HepG2 (cell line): ENCODE data around the gene TCF7L2. TPM values are rescaled to one million over a fixed set of nuclear protein-coding genes. Genes with fewer than 3 reads are reported as not detected.

Experiments used
- ASH2L ChIP-seq: fragments of 300-600, 200-600 bp; sonication (generic); IDR thresholded peaks from 2 replicates; pipeline ENCODE4 v1.7.0; 2017; ENCODE audit warnings: low read depth, mild to moderate bottlenecking, moderate library complexity, mixed read lengths, low read length; ENCODE audit not compliant: insufficient read length
- BORCS8-MEF2B ChIP-seq: sonication (generic); formaldehyde crosslinking; IDR thresholded peaks from 2 replicates; pipeline ENCODE4 v1.8.0; 2022; ENCODE audit warnings: mild to moderate bottlenecking, missing genetic modification reagents
- CEBPB ChIP-seq: IDR thresholded peaks from 2 replicates; pipeline ENCODE4 v1.6.1; 2011; ENCODE audit warnings: low read depth, low read length, improper control_type of control experiment, borderline replicate concordance
- CREB1 ChIP-seq, 2 experiments: fragments of 450-650 bp in 1 of 2; IDR thresholded peaks; 2 replicates each; pipeline ENCODE4 v1.6.1; 2016 to 2017; ENCODE audit warnings: control low read depth in 1 of 2, mild to moderate bottlenecking in 1 of 2, missing compliant biosample characterization in 1 of 2, missing genetic modification characterization in 1 of 2
- FOXA3 ChIP-seq: IDR thresholded peaks from 2 replicates; pipeline ENCODE4 v1.6.1; 2016; ENCODE audit warnings: missing genetic modification reagents, missing compliant biosample characterization
- GABPB1 ChIP-seq: IDR thresholded peaks from 2 replicates; pipeline ENCODE4 v1.6.1; 2016; ENCODE audit warnings: mild to moderate bottlenecking, missing genetic modification reagents, moderate library complexity, missing compliant biosample characterization
- HDAC1 ChIP-seq: sonication (generic); formaldehyde crosslinking; IDR thresholded peaks from 2 replicates; pipeline ENCODE4 v1.5.1; 2020; ENCODE audit warnings: mild to moderate bottlenecking, missing genetic modification reagents
- HOXA3 ChIP-seq: sonication (generic); formaldehyde crosslinking; IDR thresholded peaks from 2 replicates; pipeline ENCODE4 v1.5.0; 2020; ENCODE audit warnings: missing genetic modification reagents
- KDM3A ChIP-seq: IDR thresholded peaks from 2 replicates; pipeline ENCODE4 v1.6.1; 2018; ENCODE audit warnings: low read depth, missing compliant biosample characterization
- KMT2A ChIP-seq: sonication (generic); formaldehyde crosslinking; IDR thresholded peaks from 2 replicates; pipeline ENCODE4 v1.4.0; 2020; ENCODE audit warnings: missing genetic modification reagents
- MAFK ChIP-seq, 2 experiments: IDR thresholded peaks in 1 of 2; conservative IDR thresholded peaks in 1 of 2; 2 replicates each; pipeline ENCODE4 v1.6.1; 2011; ENCODE audit warnings: improper control_type of control experiment in 2 of 2, low read length in 2 of 2
- PHF20 ChIP-seq: sonication (generic); formaldehyde crosslinking; IDR thresholded peaks from 2 replicates; pipeline ENCODE4 v1.5.0; 2020; ENCODE audit warnings: mild to moderate bottlenecking, missing genetic modification reagents
- ZBTB7B ChIP-seq: sonication (generic); formaldehyde crosslinking; IDR thresholded peaks from 2 replicates; pipeline ENCODE4 v1.4.0; 2020; ENCODE audit warnings: missing genetic modification reagents
- ZC3H4 ChIP-seq: sonication (generic); formaldehyde crosslinking; IDR thresholded peaks from 2 replicates; pipeline ENCODE4 v1.4.0; 2020; ENCODE audit warnings: missing genetic modification reagents, borderline replicate concordance
- ZNF253 ChIP-seq: sonication (generic); formaldehyde crosslinking; IDR thresholded peaks from 2 replicates; pipeline ENCODE4 v1.8.0; 2022; ENCODE audit warnings: mild to moderate bottlenecking, missing genetic modification reagents, borderline replicate concordance
- ZNF34 ChIP-seq: sonication (generic); formaldehyde crosslinking; IDR thresholded peaks from 2 replicates; pipeline ENCODE4 v1.4.0; 2020; ENCODE audit warnings: mild to moderate bottlenecking, missing genetic modification reagents, borderline replicate concordance
- ZNF678 ChIP-seq: sonication (generic); formaldehyde crosslinking; IDR thresholded peaks from 2 replicates; pipeline ENCODE4 v1.4.0; 2020; ENCODE audit warnings: mild to moderate bottlenecking, missing genetic modification reagents
- ZSCAN9 ChIP-seq: IDR thresholded peaks from 2 replicates; pipeline ENCODE4 v1.6.1; 2016; ENCODE audit warnings: borderline replicate concordance
- polyA plus RNA-seq, 8 experiments: library from polyadenylated mRNA; depleted of rRNA in 3 of 8; stranded (reverse) in 7 of 8; unstranded in 1 of 8; fragments of >200 nt; fragmentation: Illumina TruSeq in 4 of 8; extraction: Trizol in 4 of 8; gene quantifications; 2 replicates each; pipeline versions ENCODE4 v1.2.1 to v1.2.3, GENCODE V29; 2011 to 2016; ENCODE audit warnings: low read depth in 4 of 8, missing spikeins in 1 of 8, mixed read lengths in 1 of 8; ENCODE audit not compliant: insufficient read depth in 1 of 8
- total RNA-seq, 5 experiments: library from RNA; depleted of rRNA; stranded (reverse); fragments of >200 nt; fragmentation: Illumina TruSeq; extraction: Trizol; gene quantifications; 2 replicates each; pipeline ENCODE4 v1.2.3, GENCODE V29; 2016; ENCODE audit warnings: low read depth in 1 of 5
- TF ChIP-seq, protein P1 (sequence below): sonication (generic); formaldehyde crosslinking; IDR thresholded peaks from 2 replicates; pipeline ENCODE4 v1.4.0; 2020; ENCODE audit warnings: missing genetic modification reagents
- TF ChIP-seq, protein P2 (sequence below): sonication (generic); formaldehyde crosslinking; IDR thresholded peaks from 2 replicates; pipeline ENCODE4 v1.4.0; 2020; ENCODE audit warnings: missing genetic modification reagents, borderline replicate concordance
- TF ChIP-seq, protein P3 (sequence below): sonication (generic); formaldehyde crosslinking; IDR thresholded peaks from 2 replicates; pipeline ENCODE4 v1.4.0; 2020; ENCODE audit warnings: missing genetic modification reagents
- TF ChIP-seq, protein P4 (sequence below): sonication (generic); formaldehyde crosslinking; IDR thresholded peaks from 2 replicates; pipeline ENCODE4 v1.8.0; 2022; ENCODE audit warnings: missing genetic modification reagents, low read depth, mild to moderate bottlenecking, borderline replicate concordance
- TF ChIP-seq, protein P5 (sequence below): IDR thresholded peaks from 2 replicates; pipeline ENCODE4 v1.6.1; 2018; ENCODE audit warnings: missing genetic modification reagents
- TF ChIP-seq, protein P6 (sequence below): sonication (generic); formaldehyde crosslinking; IDR thresholded peaks from 2 replicates; pipeline ENCODE4 v1.5.1; 2020; ENCODE audit warnings: missing genetic modification reagents, mild to moderate bottlenecking, borderline replicate concordance

Gene TCF7L2
- total and polyA plus RNA-seq, 2 of the 13 experiments (the other 11 are each of a cell fraction or from before 2014, with no cell fraction given) = 3.9 to 13.7 TPM

DNA sequence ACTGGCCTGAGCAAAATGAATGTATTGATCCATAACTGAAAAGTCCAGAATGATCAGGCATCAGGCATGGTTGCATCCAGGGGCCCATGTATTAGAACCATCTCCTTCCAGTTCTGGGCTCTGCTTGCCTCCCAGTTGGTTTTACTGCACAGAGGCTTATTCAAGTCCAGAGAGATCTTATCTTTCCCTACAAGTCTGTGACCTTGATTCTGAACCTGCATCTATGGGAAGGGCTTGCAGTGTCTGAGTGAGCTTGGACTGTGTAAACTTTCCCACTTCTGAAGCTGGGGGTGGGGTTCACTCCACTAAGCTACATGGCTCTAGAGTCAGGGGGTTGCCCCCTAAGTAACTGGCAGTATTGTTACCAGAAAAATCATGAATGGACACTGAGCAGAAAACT lies 136.2 kb downstream of the TCF7L2 start (continued):
- no peak for TF ChIP-seq MAFK (conservative IDR thresholded peaks at IDR 0.05 in 1 of 2, IDR thresholded peaks at IDR 0.05 in 1 of 2; ENCODE audit: low read length in 2 of 2)
- TF ChIP-seq KMT2A (CRISPR knock-in tag) = no peak
- TF ChIP-seq ZC3H4 (CRISPR knock-in tag) = no peak
- TF ChIP-seq, protein P1, sequence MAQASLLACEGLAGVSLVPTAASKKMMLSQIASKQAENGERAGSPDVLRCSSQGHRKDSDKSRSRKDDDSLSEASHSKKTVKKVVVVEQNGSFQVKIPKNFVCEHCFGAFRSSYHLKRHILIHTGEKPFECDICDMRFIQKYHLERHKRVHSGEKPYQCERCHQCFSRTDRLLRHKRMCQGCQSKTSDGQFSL (CRISPR knock-in tag) = no peak
- TF ChIP-seq HDAC1 (CRISPR knock-in tag) = peak; percentile 26; the same call in 1 of the 2 replicates
- TF ChIP-seq ZNF678 (CRISPR knock-in tag) = no peak
- TF ChIP-seq ZSCAN9 = no peak
- TF ChIP-seq KDM3A (CRISPR knock-in tag) = no peak
- TF ChIP-seq, protein P2, sequence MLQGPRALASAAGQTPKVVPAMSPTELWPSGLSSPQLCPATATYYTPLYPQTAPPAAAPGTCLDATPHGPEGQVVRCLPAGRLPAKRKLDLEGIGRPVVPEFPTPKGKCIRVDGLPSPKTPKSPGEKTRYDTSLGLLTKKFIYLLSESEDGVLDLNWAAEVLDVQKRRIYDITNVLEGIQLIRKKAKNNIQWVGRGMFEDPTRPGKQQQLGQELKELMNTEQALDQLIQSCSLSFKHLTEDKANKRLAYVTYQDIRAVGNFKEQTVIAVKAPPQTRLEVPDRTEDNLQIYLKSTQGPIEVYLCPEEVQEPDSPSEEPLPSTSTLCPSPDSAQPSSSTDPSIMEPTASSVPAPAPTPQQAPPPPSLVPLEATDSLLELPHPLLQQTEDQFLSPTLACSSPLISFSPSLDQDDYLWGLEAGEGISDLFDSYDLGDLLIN (CRISPR knock-in tag) = no peak
- TF ChIP-seq, protein P3, sequence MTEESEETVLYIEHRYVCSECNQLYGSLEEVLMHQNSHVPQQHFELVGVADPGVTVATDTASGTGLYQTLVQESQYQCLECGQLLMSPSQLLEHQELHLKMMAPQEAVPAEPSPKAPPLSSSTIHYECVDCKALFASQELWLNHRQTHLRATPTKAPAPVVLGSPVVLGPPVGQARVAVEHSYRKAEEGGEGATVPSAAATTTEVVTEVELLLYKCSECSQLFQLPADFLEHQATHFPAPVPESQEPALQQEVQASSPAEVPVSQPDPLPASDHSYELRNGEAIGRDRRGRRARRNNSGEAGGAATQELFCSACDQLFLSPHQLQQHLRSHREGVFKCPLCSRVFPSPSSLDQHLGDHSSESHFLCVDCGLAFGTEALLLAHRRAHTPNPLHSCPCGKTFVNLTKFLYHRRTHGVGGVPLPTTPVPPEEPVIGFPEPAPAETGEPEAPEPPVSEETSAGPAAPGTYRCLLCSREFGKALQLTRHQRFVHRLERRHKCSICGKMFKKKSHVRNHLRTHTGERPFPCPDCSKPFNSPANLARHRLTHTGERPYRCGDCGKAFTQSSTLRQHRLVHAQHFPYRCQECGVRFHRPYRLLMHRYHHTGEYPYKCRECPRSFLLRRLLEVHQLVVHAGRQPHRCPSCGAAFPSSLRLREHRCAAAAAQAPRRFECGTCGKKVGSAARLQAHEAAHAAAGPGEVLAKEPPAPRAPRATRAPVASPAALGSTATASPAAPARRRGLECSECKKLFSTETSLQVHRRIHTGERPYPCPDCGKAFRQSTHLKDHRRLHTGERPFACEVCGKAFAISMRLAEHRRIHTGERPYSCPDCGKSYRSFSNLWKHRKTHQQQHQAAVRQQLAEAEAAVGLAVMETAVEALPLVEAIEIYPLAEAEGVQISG (CRISPR knock-in tag) = no peak
- no peak for TF ChIP-seq GABPB1
- TF ChIP-seq ZBTB7B (CRISPR knock-in tag) = peak; percentile 66; the same call in 1 of the 2 replicates
- no peak for TF ChIP-seq ZNF34 (CRISPR knock-in tag)
- TF ChIP-seq, protein P4, sequence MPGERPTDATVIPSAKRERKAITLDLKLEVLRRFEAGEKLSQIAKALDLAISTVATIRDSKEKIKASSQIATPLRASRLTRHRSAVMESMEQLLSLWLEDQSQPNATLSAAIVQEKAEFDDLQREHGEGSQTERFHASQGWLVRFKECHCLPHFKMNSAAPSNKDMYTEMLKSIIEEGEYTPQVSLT (CRISPR knock-in tag) = no peak
- peak; percentile 40; the same call in 1 of the 2 replicates for TF ChIP-seq HOXA3 (CRISPR knock-in tag)
- TF ChIP-seq, protein P5, sequence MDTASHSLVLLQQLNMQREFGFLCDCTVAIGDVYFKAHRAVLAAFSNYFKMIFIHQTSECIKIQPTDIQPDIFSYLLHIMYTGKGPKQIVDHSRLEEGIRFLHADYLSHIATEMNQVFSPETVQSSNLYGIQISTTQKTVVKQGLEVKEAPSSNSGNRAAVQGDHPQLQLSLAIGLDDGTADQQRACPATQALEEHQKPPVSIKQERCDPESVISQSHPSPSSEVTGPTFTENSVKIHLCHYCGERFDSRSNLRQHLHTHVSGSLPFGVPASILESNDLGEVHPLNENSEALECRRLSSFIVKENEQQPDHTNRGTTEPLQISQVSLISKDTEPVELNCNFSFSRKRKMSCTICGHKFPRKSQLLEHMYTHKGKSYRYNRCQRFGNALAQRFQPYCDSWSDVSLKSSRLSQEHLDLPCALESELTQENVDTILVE (CRISPR knock-in tag) = no peak
- TF ChIP-seq BORCS8-MEF2B = no peak
- no peak for TF ChIP-seq CEBPB
- peak; percentile 46 for TF ChIP-seq FOXA3
- no peak for TF ChIP-seq PHF20 (CRISPR knock-in tag)
- TF ChIP-seq ASH2L = no peak
- TF ChIP-seq ZNF253 = no peak
- TF ChIP-seq, protein P6, sequence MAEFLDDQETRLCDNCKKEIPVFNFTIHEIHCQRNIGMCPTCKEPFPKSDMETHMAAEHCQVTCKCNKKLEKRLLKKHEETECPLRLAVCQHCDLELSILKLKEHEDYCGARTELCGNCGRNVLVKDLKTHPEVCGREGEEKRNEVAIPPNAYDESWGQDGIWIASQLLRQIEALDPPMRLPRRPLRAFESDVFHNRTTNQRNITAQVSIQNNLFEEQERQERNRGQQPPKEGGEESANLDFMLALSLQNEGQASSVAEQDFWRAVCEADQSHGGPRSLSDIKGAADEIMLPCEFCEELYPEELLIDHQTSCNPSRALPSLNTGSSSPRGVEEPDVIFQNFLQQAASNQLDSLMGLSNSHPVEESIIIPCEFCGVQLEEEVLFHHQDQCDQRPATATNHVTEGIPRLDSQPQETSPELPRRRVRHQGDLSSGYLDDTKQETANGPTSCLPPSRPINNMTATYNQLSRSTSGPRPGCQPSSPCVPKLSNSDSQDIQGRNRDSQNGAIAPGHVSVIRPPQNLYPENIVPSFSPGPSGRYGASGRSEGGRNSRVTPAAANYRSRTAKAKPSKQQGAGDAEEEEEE (CRISPR knock-in tag) = no peak
- TF ChIP-seq CREB1 (IDR thresholded peaks at IDR 0.05) = no peak
- 0 out of 2 replicates have a peak, but pooled peaks have one; percentile 28 for TF ChIP-seq CREB1 (CRISPR knock-in tag; IDR thresholded peaks at IDR 0.05)
